HepG2 (cell line): ENCODE data around the gene PPP1R13B. TPM values are rescaled to one million over a fixed set of nuclear protein-coding genes. Genes with fewer than 3 reads are reported as not detected.
A peak's percentile ranks its signal among the peaks of the same experiment; 100 is the strongest.

Experiments
- AHR ChIP-seq: IDR thresholded peaks from 2 replicates; pipeline ENCODE4 v1.6.1; 2018; ENCODE audit warnings: missing genetic modification reagents, missing compliant biosample characterization
- AKAP8 ChIP-seq: sonication (generic); formaldehyde crosslinking; IDR thresholded peaks from 2 replicates; pipeline ENCODE4 v1.5.1; 2020; ENCODE audit warnings: mild to moderate bottlenecking, missing genetic modification reagents
- ATF5 ChIP-seq: sonication (generic); formaldehyde crosslinking; IDR thresholded peaks from 2 replicates; pipeline ENCODE4 v1.4.0; 2020; ENCODE audit warnings: mild to moderate bottlenecking, low read depth, missing genetic modification reagents
- CREB3 ChIP-seq: sonication (generic); formaldehyde crosslinking; IDR thresholded peaks from 2 replicates; pipeline ENCODE4 v1.5.0; 2020; ENCODE audit warnings: missing genetic modification reagents
- FOSL2 ChIP-seq: sonication (generic); formaldehyde crosslinking; IDR thresholded peaks from 2 replicates; pipeline ENCODE4 v1.4.0; 2020; ENCODE audit warnings: missing genetic modification reagents
- HINFP ChIP-seq: sonication (generic); formaldehyde crosslinking; IDR thresholded peaks from 2 replicates; pipeline ENCODE4 v1.4.0; 2020; ENCODE audit warnings: low read depth, mild to moderate bottlenecking, missing genetic modification reagents
- HOXA3 ChIP-seq: sonication (generic); formaldehyde crosslinking; IDR thresholded peaks from 2 replicates; pipeline ENCODE4 v1.5.0; 2020; ENCODE audit warnings: missing genetic modification reagents
- SAP130 ChIP-seq: IDR thresholded peaks from 2 replicates; pipeline ENCODE4 v1.6.1; 2016; ENCODE audit warnings: low read depth
- SOX6 ChIP-seq, 2 experiments: fragments of 450-650 bp in 1 of 2; sonication (generic) in 1 of 2; formaldehyde crosslinking in 1 of 2; IDR thresholded peaks; 2 replicates each; pipeline versions ENCODE4 v1.4.0 to v1.6.1; 2017 to 2020; ENCODE audit warnings: antibody characterized with exemption in 1 of 2, mild to moderate bottlenecking in 1 of 2, missing genetic modification reagents in 1 of 2
- STAT5B ChIP-seq: sonication (generic); formaldehyde crosslinking; IDR thresholded peaks from 2 replicates; pipeline ENCODE4 v1.4.0; 2020; ENCODE audit warnings: missing genetic modification reagents
- TFDP1 ChIP-seq: IDR thresholded peaks from 2 replicates; pipeline ENCODE4 v1.6.1; 2016; ENCODE audit warnings: missing compliant biosample characterization, missing genetic modification reagents, borderline replicate concordance
- XBP1 ChIP-seq: sonication (generic); formaldehyde crosslinking; IDR thresholded peaks from 2 replicates; pipeline ENCODE4 v1.5.0; 2020; ENCODE audit warnings: missing genetic modification reagents
- ZBTB14 ChIP-seq: sonication (generic); formaldehyde crosslinking; IDR thresholded peaks from 2 replicates; pipeline ENCODE4 v1.4.0; 2020; ENCODE audit warnings: missing genetic modification reagents
- ZFP36L1 ChIP-seq: sonication (generic); formaldehyde crosslinking; IDR thresholded peaks from 2 replicates; pipeline ENCODE4 v1.8.0; 2022; ENCODE audit warnings: mild to moderate bottlenecking, missing genetic modification reagents, moderate library complexity
- ZFP91 ChIP-seq: sonication (generic); formaldehyde crosslinking; IDR thresholded peaks from 2 replicates; pipeline ENCODE4 v1.9.0; 2022; ENCODE audit warnings: missing genetic modification reagents, mild to moderate bottlenecking, borderline replicate concordance
- ZKSCAN1 ChIP-seq: fragments of 150-350 bp; IDR thresholded peaks from 2 replicates; pipeline ENCODE4 v1.6.1; 2014; ENCODE audit warnings: low read length
- ZNF33B ChIP-seq: sonication (generic); formaldehyde crosslinking; IDR thresholded peaks from 2 replicates; pipeline ENCODE4 v1.5.1; 2020; ENCODE audit warnings: mild to moderate bottlenecking, missing genetic modification reagents
- ZNF552 ChIP-seq: sonication (generic); formaldehyde crosslinking; IDR thresholded peaks from 2 replicates; pipeline ENCODE4 v1.9.0; 2022; ENCODE audit warnings: missing genetic modification reagents, mild to moderate bottlenecking, borderline replicate concordance
- ZNF672 ChIP-seq: sonication (generic); formaldehyde crosslinking; IDR thresholded peaks from 2 replicates; pipeline ENCODE4 v1.8.1; 2022; ENCODE audit warnings: missing genetic modification reagents
- polyA plus RNA-seq, 8 experiments: library from polyadenylated mRNA; depleted of rRNA in 3 of 8; stranded (reverse) in 7 of 8; unstranded in 1 of 8; fragments of >200 nt; fragmentation: Illumina TruSeq in 4 of 8; extraction: Trizol in 4 of 8; gene quantifications; 2 replicates each; pipeline versions ENCODE4 v1.2.1 to v1.2.3, GENCODE V29; 2011 to 2016; ENCODE audit warnings: low read depth in 4 of 8, missing spikeins in 1 of 8, mixed read lengths in 1 of 8; ENCODE audit not compliant: insufficient read depth in 1 of 8
- total RNA-seq, 5 experiments: library from RNA; depleted of rRNA; stranded (reverse); fragments of >200 nt; fragmentation: Illumina TruSeq; extraction: Trizol; gene quantifications; 2 replicates each; pipeline ENCODE4 v1.2.3, GENCODE V29; 2016; ENCODE audit warnings: low read depth in 1 of 5

Gene PPP1R13B
- total and polyA plus RNA-seq, 2 of the 13 experiments (the other 11 are each of a cell fraction or from before 2014, with no cell fraction given): 4.6 to 9.4 TPM

GRCh38 chr14:103881268-103882201 is 34.2 kb upstream of the PPP1R13B start (continued):
- peak; percentile 94; the same call in 1 of the 2 replicates for TF ChIP-seq HINFP
- peak; percentile 93; the same call in 1 of the 2 replicates for TF ChIP-seq ATF5 (CRISPR knock-in tag)
- 0 out of 2 replicates have a peak, but pooled peaks have one; percentile 16 for TF ChIP-seq XBP1 (CRISPR knock-in tag)
- TF ChIP-seq ZFP91 (CRISPR knock-in tag): peak; percentile 96
- no peak for TF ChIP-seq SOX6 (IDR thresholded peaks at IDR 0.05)
- peak; percentile 85; the same call in 1 of the 2 replicates for TF ChIP-seq SOX6 (CRISPR knock-in tag; IDR thresholded peaks at IDR 0.05)
- TF ChIP-seq ZKSCAN1: no peak
- TF ChIP-seq AKAP8: peak; percentile 74; the same call in 1 of the 2 replicates
- TF ChIP-seq ZNF33B (CRISPR knock-in tag): peak; percentile 97
- TF ChIP-seq ZNF552: peak; percentile 59; the same call in 1 of the 2 replicates
- TF ChIP-seq TFDP1: peak; percentile 96
- TF ChIP-seq HOXA3 (CRISPR knock-in tag): peak; percentile 96
- peak; percentile 66; the same call in 1 of the 2 replicates for TF ChIP-seq STAT5B (CRISPR knock-in tag)
- peak; percentile 86; the same call in 1 of the 2 replicates for TF ChIP-seq ZNF672
- peak; percentile 45; the same call in 1 of the 2 replicates for TF ChIP-seq AHR (CRISPR knock-in tag)
- TF ChIP-seq ZBTB14: no peak
- peak; percentile 69 for TF ChIP-seq FOSL2 (CRISPR knock-in tag)
- peak; percentile 98 for TF ChIP-seq ZFP36L1
- TF ChIP-seq SAP130: peak; percentile 92
- TF ChIP-seq CREB3 (CRISPR knock-in tag): peak; percentile 72; the same call in 1 of the 2 replicates
